ENCODE measurements around the gene TAF4. TPM values are rescaled to one million over a fixed set of nuclear protein-coding genes. Genes with fewer than 3 reads are reported as not detected.
"Not testable (repeated sequence)": the region's sequence is repeated elsewhere in the genome, so short reads cannot be mapped to it uniquely, and the experiment has no call there.

TAF4 gene
- total RNA-seq, 4 donors from 2014 or later = 18.9 to 93.5 (median 31.0) TPM

GRCh38 chr20:61974357-61974665 lies 91.4 kb downstream of the TAF4 start:
- no peak overlapping the region for H3K27ac ChIP-seq
- H3K36me3 ChIP-seq = peaks cover 0 to 27% (median 0%) of the 10 kb centered on the region in 3 donors
- H3K4me3 ChIP-seq = no peak overlapping the region
- H3K4me1 ChIP-seq = no peaks in the 10 kb centered on the region
- H3K27me3 ChIP-seq = no peaks in the 10 kb centered on the region
- no peaks in the 10 kb centered on the region for H3K9me3 ChIP-seq
- TF ChIP-seq POLR2A (IDR thresholded peaks at IDR 0.05) (no peak), CTCF (IDR thresholded peaks at IDR 0.05) (no peak)
- DNase-seq = no peak

- no peaks in the 10 kb centered on the region for H3K27me3 ChIP-seq
- TF ChIP-seq POLR2A (IDR thresholded peaks at IDR 0.05) (no peak), CTCF (IDR thresholded peaks at IDR 0.05) (no peak)
- H3K27ac ChIP-seq = no peak overlapping the region
- no peaks in the 10 kb centered on the region for H3K9me3 ChIP-seq
- H3K4me3 ChIP-seq = no peak overlapping the region
- no peaks in the 10 kb centered on the region for H3K4me1 ChIP-seq
- no peak for DNase-seq
- H3K36me3 ChIP-seq = peaks cover 0 to 27% (median 0%) of the 10 kb centered on the region in 3 donors
Observed at GRCh38 chr20:61973515-61974356, 91.9 kb downstream of the TAF4 start.

- no peak for TF ChIP-seq CTCF (IDR thresholded peaks at IDR 0.05)
- TF ChIP-seq POLR2A (IDR thresholded peaks at IDR 0.05) = no peak
- Histone ChIP-seq H3K9me3 (no peaks in the 10 kb centered on the region), H3K27me3 (no peaks in the 10 kb centered on the region), H3K36me3 (peaks cover 0 to 27% (median 0%) of the 10 kb centered on the region in 3 donors), H3K4me1 (no peaks in the 10 kb centered on the region), H3K27ac (no peak overlapping the region), H3K4me3 (no peak overlapping the region)
- no peak for DNase-seq
Observed at GRCh38 chr20:61972636-61973508, 92.8 kb downstream of the TAF4 start.

DNA sequence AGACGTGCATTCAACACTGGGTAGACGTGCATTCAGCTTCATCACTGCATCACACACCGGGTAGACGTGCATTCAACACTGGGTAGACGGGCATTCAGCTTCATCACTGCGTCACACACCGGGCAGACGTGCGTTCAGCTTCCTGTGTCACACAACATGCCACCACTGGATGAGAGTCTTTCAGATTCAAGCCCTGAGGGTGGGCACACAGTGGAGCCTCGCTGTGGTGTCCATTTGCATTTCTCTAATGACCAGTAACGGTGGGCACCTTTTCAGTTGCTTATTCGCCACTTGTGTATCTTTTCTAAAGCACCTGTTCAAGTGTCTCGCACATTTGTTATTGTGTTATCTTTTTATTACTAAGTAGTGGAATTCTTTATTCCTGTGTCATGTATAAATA lies 94.1 kb downstream of the TAF4 start:
- not testable (repeated sequence) for H3K9me3 ChIP-seq, DNase-seq

GRCh38 chr20:61970357-61970756 lies 95.3 kb downstream of the TAF4 start:
- TF ChIP-seq POLR2A (IDR thresholded peaks at IDR 0.05) = no peak
- no peak for TF ChIP-seq CTCF (IDR thresholded peaks at IDR 0.05)
- H3K9me3 ChIP-seq = no peaks in the 10 kb centered on the region
- H3K4me3 ChIP-seq = no peak overlapping the region
- H3K27ac ChIP-seq = no peak overlapping the region
- H3K36me3 ChIP-seq = peaks cover 0 to 14% (median 0%) of the 10 kb centered on the region in 3 donors
- no peak for DNase-seq
- H3K4me1 ChIP-seq = no peaks in the 10 kb centered on the region
- H3K27me3 ChIP-seq = peaks cover 0 to 11% of the 10 kb centered on the region in 2 donors

More for the DNA sequence above, 94.1 kb downstream of the TAF4 start:
- not testable (repeated sequence) for H3K27ac ChIP-seq, H3K4me3 ChIP-seq, H3K27me3 ChIP-seq, H3K4me1 ChIP-seq
- peaks cover 0 to 25% (median 0%) of the 10 kb centered on the region in 3 donors for H3K36me3 ChIP-seq

DNA sequence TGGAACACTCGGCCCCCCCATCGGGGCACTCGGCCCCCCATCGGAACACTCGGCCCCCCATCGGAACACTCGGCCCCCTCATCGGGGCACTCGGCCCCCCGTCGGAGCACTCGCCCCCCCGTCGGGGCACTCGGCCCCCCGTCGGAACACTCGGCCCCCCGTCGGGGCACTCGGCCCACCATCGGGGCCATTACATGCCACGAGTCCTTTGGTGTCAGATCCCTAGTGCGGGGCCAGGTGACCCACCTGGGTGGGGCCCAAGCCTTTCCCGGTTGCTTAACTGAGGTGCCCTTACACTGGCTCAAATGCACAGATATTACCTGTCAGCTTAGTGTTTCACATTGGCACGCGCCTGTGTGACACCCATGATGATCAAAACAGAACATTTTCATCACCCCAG lies 95.9 kb downstream of the TAF4 start:
- Histone ChIP-seq H3K9me3 (no peaks in the 10 kb centered on the region), H3K36me3 (peaks cover 0 to 11% (median 0%) of the 10 kb centered on the region in 3 donors), H3K27ac (no peak overlapping the region), H3K4me3 (no peak overlapping the region), H3K27me3 (peaks cover 0 to 11% of the 10 kb centered on the region in 2 donors), H3K4me1 (no peaks in the 10 kb centered on the region)
- DNase-seq = no peak
- no peak for TF ChIP-seq CTCF (IDR thresholded peaks at IDR 0.05)
- TF ChIP-seq POLR2A (IDR thresholded peaks at IDR 0.05) = no peak

Data from Peyer's patch (tissue), 4 donors.